Transverse colon (tissue), 4 donors: ENCODE measurements around the gene VSTM4. TPM values are rescaled to one million over a fixed set of nuclear protein-coding genes. Genes with fewer than 3 reads are reported as not detected.

Source experiments
- DNase-seq: peaks from one replicate; pipeline ENCODE4 v3.0.0-alpha.2; 2019
- H3K27ac ChIP-seq, 4 donors: fragments of 200-600 bp; sonication (generic); 2 replicates each; pipeline ENCODE4 v1.5.1; 2016 to 2018; ENCODE audit warnings: inconsistent platforms in 4 of 4
- H3K27me3 ChIP-seq: fragments of 200-600 bp; sonication (generic); 2 replicates; pipeline ENCODE4 v1.5.1; 2017; ENCODE audit warnings: inconsistent platforms
- H3K36me3 ChIP-seq, 4 donors: fragments of 200-600 bp; sonication (generic); 2 replicates each; pipeline ENCODE4 v1.5.1; 2017 to 2019; ENCODE audit warnings: inconsistent platforms in 4 of 4
- H3K4me1 ChIP-seq, 4 donors: fragments of 200-600 bp; sonication (generic); 2 replicates each; pipeline ENCODE4 v1.5.1; 2017 to 2020; ENCODE audit warnings: inconsistent platforms in 4 of 4
- H3K4me3 ChIP-seq, 4 donors: fragments of 200-600 bp; sonication (generic); 1 replicate in 1 of 4; 2 replicates in 3 of 4; pipeline versions ENCODE4 v1.5.1 to v1.6.1; 2017 to 2019; ENCODE audit warnings: inconsistent platforms in 4 of 4
- H3K9me3 ChIP-seq, 2 donors: fragments of 200-600 bp; sonication (generic); 2 replicates each; pipeline ENCODE4 v1.5.1; 2017 to 2019; ENCODE audit warnings: inconsistent platforms in 2 of 2
- CTCF ChIP-seq, 5 experiments: fragments of 200-600 bp in 3 of 5; fragments of 450-650 bp in 2 of 5; sonication (generic) in 3 of 5; IDR thresholded peaks; 1 replicate in 2 of 5; 2 replicates in 3 of 5; pipeline ENCODE4 v1.5.1; 2016 to 2017; ENCODE audit warnings: antibody characterized with exemption in 5 of 5, inconsistent platforms in 3 of 5, mild to moderate bottlenecking in 2 of 5, moderate library complexity in 1 of 5
- EP300 ChIP-seq: sonication (generic); formaldehyde crosslinking; IDR thresholded peaks from one replicate; pipeline ENCODE4 v1.6.1; 2017; ENCODE audit warnings: antibody characterized with exemption, low read depth
- POLR2A ChIP-seq: fragments of 450-650 bp; IDR thresholded peaks from one replicate; pipeline ENCODE4 v1.6.1; 2016; ENCODE audit warnings: antibody characterized with exemption, mild to moderate bottlenecking, moderate library complexity
- POLR2AphosphoS5 ChIP-seq, 3 donors: sonication (generic); formaldehyde crosslinking; IDR thresholded peaks; one replicate each; pipeline ENCODE4 v1.6.1; 2016; ENCODE audit warnings: antibody characterized with exemption in 3 of 3
- WGBS, 2 donors: methylation state at CpG; one replicate each; pipeline ENCODE4 v1.1.5; 2018; ENCODE audit warnings: low coverage in 1 of 2; 5-methylcytosine and 5-hydroxymethylcytosine counted together
- in situ Hi-C, 4 donors: fragments of 200-750 bp; cut with MboI; loops; one replicate each; pipeline versions ENCODE4 v1.15.0 to v1.15.1; 2017; ENCODE audit warnings: low sequenced_read_pairs in 3 of 4, low pct_ligation_motif_present in 1 of 4, low pct_unique_long_range_greater_than_20kb in 1 of 4
- intact Hi-C: fragments of 100-400 bp; cut with DNase I; formaldehyde crosslinking; loops from one replicate; pipeline ENCODE4 v1.15.1; 2023; ENCODE audit warnings: low total_unique reads
- total RNA-seq, 4 donors: library from RNA; depleted of rRNA; stranded (reverse); fragments of >200 nt; gene quantifications; one replicate each; pipeline ENCODE4 v1.1.0, GENCODE V29; 2016

VSTM4 gene
- total RNA-seq, 4 donors from 2014 or later, result 2.2 to 6.0 (median 3.9) TPM

- H3K4me3 ChIP-seq, result no peak overlapping the region
- TF ChIP-seq CTCF (IDR thresholded peaks at IDR 0.05) (no peak), POLR2A (no peak), EP300 (no peak), POLR2AphosphoS5 (IDR thresholded peaks at IDR 0.05) (no peak)
- peak overlapping the region; percentile 23 to 60 (median 53) for H3K27ac ChIP-seq
- H3K4me1 ChIP-seq, result peaks cover 0 to 9% (median 2%) of the 10 kb centered on the region in 4 donors
- H3K36me3 ChIP-seq, result no peaks in the 10 kb centered on the region
- intact Hi-C loops, result no loop called here
- in situ Hi-C loops, result no loop called here
- 76% methylated on average over 4 of the region's 4 CpGs; no CpG with 5 or more reads in 1 of the 2 donors for WGBS, 2 donors
- no peaks in the 10 kb centered on the region for H3K9me3 ChIP-seq
- no peaks in the 10 kb centered on the region for H3K27me3 ChIP-seq
- no peak for DNase-seq
Observed at GRCh38 chr10:49139846-49140195, 24.5 kb upstream of the VSTM4 start.

DNA sequence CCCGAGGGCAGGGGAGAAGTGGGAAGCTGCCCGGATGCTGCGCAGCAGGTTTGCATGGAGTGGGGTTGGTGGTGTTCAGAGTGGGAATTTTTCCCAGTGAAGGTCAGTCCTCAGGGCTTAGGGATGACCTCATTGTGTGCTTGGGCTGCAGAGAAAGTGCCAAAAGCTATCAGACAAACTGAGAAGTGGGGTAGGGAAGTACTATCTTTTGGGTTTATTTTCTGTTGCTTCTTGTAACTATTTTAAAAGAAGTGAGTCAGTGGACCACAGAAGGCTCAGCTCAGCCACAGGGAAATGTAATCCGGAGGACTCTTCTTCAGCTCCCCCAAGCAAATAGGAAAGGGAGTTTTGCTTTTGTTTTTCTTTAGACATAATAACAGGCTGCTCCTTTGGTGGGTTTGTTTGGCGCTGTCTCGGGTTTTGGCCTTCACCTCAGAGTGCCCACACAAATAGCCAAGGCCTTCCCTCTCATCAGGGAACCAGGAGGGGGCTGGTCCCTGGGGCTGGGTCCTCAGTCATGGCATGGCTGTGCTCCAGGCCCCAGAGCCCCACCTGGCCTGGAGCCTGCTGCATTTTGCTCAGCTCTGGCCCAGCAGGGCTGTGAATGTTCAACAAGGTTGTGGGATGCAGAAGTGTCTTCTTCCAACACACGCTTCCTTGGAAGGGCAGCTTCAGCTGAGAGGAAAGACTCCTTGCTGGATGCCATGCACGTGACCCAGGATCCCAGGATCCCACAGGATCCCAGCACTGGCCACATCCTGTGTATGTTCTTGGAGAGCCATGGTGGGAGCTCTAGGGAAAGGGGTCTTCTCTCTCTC is 23.9 kb upstream of the VSTM4 start:
- peaks cover 0 to 9% (median 2%) of the 10 kb centered on the region in 4 donors for H3K4me1 ChIP-seq
- no peaks in the 10 kb centered on the region for H3K9me3 ChIP-seq
- 68 to 93% methylated on average over 3 to 8 of the region's 8 CpGs for WGBS, 2 donors
- no peaks in the 10 kb centered on the region for H3K27me3 ChIP-seq
- H3K4me3 ChIP-seq, result no peak overlapping the region
- H3K27ac ChIP-seq, result peak overlapping the region; percentile 35 to 60 (median 53)
- no peak for DNase-seq
- TF ChIP-seq POLR2AphosphoS5 (IDR thresholded peaks at IDR 0.05) (no peak), EP300 (no peak), CTCF (IDR thresholded peaks at IDR 0.05) (no peak), POLR2A (no peak)
- no peaks in the 10 kb centered on the region for H3K36me3 ChIP-seq
- intact Hi-C loops (no loop called here), in situ Hi-C loops (no loop called here)

GRCh38 chr10:49138361-49138891 is 23.1 kb upstream of the VSTM4 start:
- TF ChIP-seq CTCF (IDR thresholded peaks at IDR 0.05) (no peak), POLR2AphosphoS5 (IDR thresholded peaks at IDR 0.05) (no peak), EP300 (no peak), POLR2A (no peak)
- H3K4me1 ChIP-seq, result peaks cover 0 to 5% (median 2%) of the 10 kb centered on the region in 4 donors
- intact Hi-C loops (no loop called here), in situ Hi-C loops (no loop called here)
- peak overlapping the region; percentile 35 to 60 (median 53) for H3K27ac ChIP-seq
- WGBS, 2 donors, result 74 to 100% methylated on average over 1 to 7 of the region's 7 CpGs
- no peak for DNase-seq
- no peak overlapping the region for H3K4me3 ChIP-seq
- H3K9me3 ChIP-seq, result no peaks in the 10 kb centered on the region
- no peaks in the 10 kb centered on the region for H3K27me3 ChIP-seq
- H3K36me3 ChIP-seq, result no peaks in the 10 kb centered on the region

- in situ Hi-C loops (no loop called here), intact Hi-C loops (no loop called here)
- H3K36me3 ChIP-seq, result no peaks in the 10 kb centered on the region
- TF ChIP-seq POLR2AphosphoS5 (IDR thresholded peaks at IDR 0.05) (no peak), CTCF (IDR thresholded peaks at IDR 0.05) (no peak), POLR2A (no peak), EP300 (no peak)
- H3K27me3 ChIP-seq, result no peaks in the 10 kb centered on the region
- peaks cover 0 to 5% (median 2%) of the 10 kb centered on the region in 4 donors for H3K4me1 ChIP-seq
- H3K4me3 ChIP-seq, result no peak overlapping the region
- peak overlapping the region in 1 of 4 donors; percentile 8 for H3K27ac ChIP-seq
- 66 to 78% methylated on average over 1 of the region's 1 CpG for WGBS, 2 donors
- no peak for DNase-seq
- no peaks in the 10 kb centered on the region for H3K9me3 ChIP-seq
Observed at GRCh38 chr10:49136525-49136924, 21.2 kb upstream of the VSTM4 start.
